Fibroblast of pulmonary artery (primary cell): ENCODE data around the gene THSD7A.
"Not testable (repeated sequence)": the region's sequence is repeated elsewhere in the genome, so short reads cannot be mapped to it uniquely, and the experiment has no call there.

ENCODE experiments used
- DNase-seq: peaks from one replicate; pipeline ENCODE4 v3.0.0-alpha.2; 2010; ENCODE audit warnings: low read depth
- H3K4me3 ChIP-seq: replicated peaks from 2 replicates; pipeline ENCODE4 v1.5.1; 2011; ENCODE audit warnings: low read depth, mild to moderate bottlenecking, control low read depth, low read length, moderate library complexity
- TF ChIP-seq, protein P1 (sequence below): IDR thresholded peaks from 2 replicates; pipeline ENCODE4 v1.5.1; 2011; ENCODE audit warnings: mild to moderate bottlenecking, control low read depth, low read length, inconsistent platforms; ENCODE audit errors: missing control alignments

The THSD7A gene

DNA sequence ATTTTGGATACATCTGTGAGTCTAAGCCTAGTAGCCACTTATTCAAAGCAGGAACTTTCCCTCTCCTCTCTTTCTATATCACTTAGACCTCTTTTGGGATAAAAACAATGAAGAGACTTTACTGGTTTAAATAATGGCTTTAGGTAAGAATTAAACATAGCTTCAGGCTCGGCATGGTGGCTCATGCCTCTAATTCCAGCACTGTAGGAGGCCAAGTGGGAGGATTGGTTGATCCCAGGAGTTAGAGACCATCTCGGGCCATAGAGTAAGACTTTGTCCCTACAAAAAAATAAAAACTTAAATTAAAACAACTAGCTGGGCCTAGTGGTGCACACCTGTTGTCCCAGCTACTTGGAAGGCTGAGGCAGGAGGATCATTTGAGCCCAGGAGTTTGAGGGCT lies 304.3 kb downstream of the THSD7A start:
- TF ChIP-seq, protein P1, sequence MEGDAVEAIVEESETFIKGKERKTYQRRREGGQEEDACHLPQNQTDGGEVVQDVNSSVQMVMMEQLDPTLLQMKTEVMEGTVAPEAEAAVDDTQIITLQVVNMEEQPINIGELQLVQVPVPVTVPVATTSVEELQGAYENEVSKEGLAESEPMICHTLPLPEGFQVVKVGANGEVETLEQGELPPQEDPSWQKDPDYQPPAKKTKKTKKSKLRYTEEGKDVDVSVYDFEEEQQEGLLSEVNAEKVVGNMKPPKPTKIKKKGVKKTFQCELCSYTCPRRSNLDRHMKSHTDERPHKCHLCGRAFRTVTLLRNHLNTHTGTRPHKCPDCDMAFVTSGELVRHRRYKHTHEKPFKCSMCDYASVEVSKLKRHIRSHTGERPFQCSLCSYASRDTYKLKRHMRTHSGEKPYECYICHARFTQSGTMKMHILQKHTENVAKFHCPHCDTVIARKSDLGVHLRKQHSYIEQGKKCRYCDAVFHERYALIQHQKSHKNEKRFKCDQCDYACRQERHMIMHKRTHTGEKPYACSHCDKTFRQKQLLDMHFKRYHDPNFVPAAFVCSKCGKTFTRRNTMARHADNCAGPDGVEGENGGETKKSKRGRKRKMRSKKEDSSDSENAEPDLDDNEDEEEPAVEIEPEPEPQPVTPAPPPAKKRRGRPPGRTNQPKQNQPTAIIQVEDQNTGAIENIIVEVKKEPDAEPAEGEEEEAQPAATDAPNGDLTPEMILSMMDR: no peak
- no peak for DNase-seq
- H3K4me3 ChIP-seq: no peak overlapping the region

DNA sequence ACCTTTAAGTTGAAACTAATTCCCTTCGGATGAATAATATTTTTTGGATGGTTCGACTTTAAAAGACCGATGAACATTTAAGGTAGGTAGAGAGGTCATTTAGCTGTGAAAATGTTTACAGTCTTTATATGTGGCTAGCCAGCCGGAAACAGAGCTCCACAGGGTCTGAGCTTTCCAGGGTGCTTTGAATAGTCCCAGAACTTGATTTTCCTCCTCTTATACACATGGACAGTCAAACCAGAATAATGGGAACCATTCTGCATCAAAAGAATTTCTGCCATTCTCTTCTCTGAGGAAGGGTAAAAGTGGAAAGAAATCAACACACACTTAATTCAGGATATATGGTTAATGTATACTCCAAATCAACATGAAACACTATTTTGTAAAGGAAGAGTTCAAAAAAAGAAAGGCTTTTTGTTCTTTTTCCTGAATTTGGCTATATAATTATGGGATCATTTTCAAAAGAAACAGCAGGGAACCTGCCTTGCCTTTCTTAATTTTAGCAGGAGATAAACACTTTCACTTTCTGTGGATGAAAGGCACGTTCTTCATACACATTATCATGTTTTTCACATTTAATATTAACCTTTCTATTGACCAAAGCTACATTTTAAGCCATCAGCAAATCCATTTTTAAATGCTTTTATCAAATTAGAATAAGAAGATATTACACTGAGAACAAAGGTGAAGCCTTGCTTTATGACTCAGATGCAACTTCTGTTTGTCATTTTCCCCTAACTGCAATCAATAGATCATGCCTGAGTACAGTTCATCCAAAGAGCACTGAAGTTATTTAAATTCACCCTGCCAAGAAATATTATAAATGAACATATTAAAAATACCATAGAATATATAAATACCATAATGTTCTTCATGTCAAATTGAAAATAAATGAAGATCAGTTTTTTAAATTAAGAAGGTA lies 307.3 kb downstream of the THSD7A start:
- no peak for DNase-seq
- TF ChIP-seq, protein P1: no peak
- H3K4me3 ChIP-seq: no peak overlapping the region

DNA sequence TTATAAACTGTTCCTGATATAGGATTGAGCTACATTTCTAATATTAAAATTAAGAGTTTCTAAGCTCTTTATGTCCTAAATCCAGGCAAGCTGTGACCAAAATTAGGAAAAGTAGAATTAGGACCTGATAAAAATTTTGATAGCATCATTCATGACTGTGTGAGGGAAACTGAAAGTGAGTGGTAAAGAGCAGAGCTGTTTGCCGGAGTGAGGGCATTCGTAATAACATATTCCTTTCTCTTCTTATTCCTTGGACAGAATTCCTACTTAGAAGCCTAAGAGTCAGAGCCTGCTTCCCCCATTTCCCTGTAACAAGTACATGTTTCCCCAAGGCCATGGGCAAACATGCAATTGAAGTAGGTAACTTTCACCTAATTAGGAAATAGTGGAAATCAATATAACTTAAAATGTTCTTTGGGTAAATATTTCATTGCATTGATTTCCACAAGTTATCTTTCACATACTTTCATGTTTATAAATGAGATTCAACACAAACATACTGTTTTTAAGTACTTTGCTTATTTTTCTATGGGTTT lies 310.0 kb downstream of the THSD7A start:
- not testable (repeated sequence) for DNase-seq, H3K4me3 ChIP-seq

DNA sequence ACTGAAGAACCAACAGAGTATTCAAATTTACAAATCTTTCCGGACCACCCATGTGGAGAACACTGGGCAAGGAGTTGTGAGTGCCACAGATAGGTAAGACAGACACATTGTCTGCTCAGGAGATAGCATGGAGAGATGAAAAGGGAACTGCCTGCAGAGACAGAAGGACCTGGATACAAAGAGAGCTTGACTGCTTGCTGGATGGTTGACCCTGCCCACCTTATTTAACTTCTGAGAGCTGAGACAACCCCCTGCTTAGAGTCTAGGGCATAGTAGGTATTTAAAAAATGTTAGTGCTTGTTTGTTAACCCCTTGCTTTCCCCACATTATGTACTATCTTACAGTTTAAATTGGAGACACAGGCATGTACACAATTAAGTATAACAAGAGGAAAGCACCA lies 314.1 kb downstream of the THSD7A start:
- H3K4me3 ChIP-seq: no peak overlapping the region
- DNase-seq: no peak
- TF ChIP-seq, protein P1: no peak

DNA sequence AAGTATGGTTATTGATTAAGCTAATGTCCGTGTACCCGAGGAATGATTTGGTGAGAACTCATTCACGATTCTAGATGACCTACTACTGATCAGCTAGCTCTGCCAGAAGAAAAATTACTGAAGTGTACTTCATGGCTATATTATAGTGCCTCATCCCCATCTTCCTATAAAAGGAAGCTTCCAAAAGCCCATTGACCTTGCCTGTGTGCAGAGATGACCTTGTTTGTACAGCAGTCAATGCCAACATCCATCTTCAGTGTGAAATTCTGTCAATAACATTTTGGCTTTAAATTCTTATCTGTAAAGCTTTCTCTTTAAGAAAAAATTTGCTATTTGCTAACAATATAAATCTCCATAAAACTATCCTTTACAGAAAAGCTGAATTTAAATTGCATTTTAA lies 315.7 kb downstream of the THSD7A start:
- no peak for DNase-seq
- no peak overlapping the region for H3K4me3 ChIP-seq
- TF ChIP-seq, protein P1: no peak

DNA sequence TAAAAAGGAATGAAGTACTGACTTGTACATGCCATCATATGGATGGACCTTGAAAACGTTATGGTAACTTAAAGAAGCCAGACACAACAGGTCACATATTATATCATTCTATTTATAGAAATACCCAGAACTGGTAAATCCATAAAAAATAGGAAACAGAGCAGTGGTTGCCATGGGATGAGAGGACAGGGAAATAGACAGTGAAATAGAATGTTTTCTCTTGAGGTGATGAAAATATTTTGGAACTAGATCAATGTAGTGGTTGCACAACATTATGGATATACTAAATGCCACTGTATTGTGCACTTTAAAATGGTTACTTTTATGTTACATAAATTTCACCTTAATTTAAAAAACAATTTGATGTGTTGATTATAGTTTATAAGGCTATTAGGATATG lies 318.5 kb downstream of the THSD7A start:
- TF ChIP-seq, protein P1: no peak
- H3K4me3 ChIP-seq: no peak overlapping the region
- DNase-seq: peak; percentile 49

DNA sequence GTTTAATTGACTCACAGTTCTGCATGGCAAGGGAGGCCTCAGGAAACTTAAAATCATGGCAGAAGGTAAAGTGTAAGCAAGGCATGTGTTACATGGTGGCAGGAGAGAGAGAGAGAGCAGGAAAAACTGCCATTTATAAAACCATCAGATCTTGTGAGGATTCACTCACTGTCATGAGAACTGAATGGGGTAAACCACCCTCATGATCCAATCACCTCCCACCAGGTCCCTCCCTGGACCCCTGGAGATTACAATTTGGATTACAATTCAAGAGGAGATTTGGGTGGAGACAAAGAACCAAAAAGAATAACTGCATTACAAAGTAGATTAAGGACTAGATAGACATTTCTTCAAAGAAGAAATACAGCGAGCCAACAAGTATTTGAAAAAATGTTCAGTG lies 324.1 kb downstream of the THSD7A start:
- H3K4me3 ChIP-seq: no peak overlapping the region
- TF ChIP-seq, protein P1: no peak
- no peak for DNase-seq
